T47D (cell line): ENCODE results near the gene BCORL1.

Experiments
- DNase-seq, 2 experiments: peaks; one replicate each; pipeline versions ENCODE4 v3.0.0 to v3.0.0-alpha.2; 2011 to 2012; ENCODE audit warnings: low read depth in 1 of 2, low spot score in 1 of 2
- JUND ChIP-seq: IDR thresholded peaks from 2 replicates; pipeline ENCODE4 v1.6.1; 2012; ENCODE audit warnings: low read depth
- in situ Hi-C: cut with HindIII; loops from 2 replicates; pipeline ENCODE4 v1.10.0; 2016; ENCODE audit warnings: low sequenced_read_pairs, low pct_unique_long_range_greater_than_20kb

BCORL1 gene

GRCh38 chrX:130025256-130025655, 42.8 kb downstream of the BCORL1 start:
- DNase-seq: no peak
- in situ Hi-C loops: no loop called here
- TF ChIP-seq JUND: no peak

- DNase-seq: no peak
- in situ Hi-C loops: no loop called here
- no peak for TF ChIP-seq JUND
Observed at GRCh38 chrX:130027569-130027968, 45.1 kb downstream of the BCORL1 start.

- peak in 1 of 2 experiments; percentile 15 for DNase-seq
- TF ChIP-seq JUND: no peak
- in situ Hi-C loops: no loop called here
Observed at GRCh38 chrX:130028196-130028595, 45.8 kb downstream of the BCORL1 start.

- in situ Hi-C loops: no loop called here
- no peak for TF ChIP-seq JUND
- no peak for DNase-seq
Observed at GRCh38 chrX:130030826-130031225, 48.4 kb downstream of the BCORL1 start.

GRCh38 chrX:130032552-130032951, 50.1 kb downstream of the BCORL1 start:
- TF ChIP-seq JUND: no peak
- in situ Hi-C loops: no loop called here
- DNase-seq: no peak

GRCh38 chrX:130034178-130034577, 51.7 kb downstream of the BCORL1 start:
- in situ Hi-C loops: no loop called here
- no peak for TF ChIP-seq JUND
- DNase-seq: no peak

- in situ Hi-C loops: no loop called here
- TF ChIP-seq JUND: no peak
- no peak for DNase-seq
Observed at GRCh38 chrX:130039847-130040246, 57.4 kb downstream of the BCORL1 start.

GRCh38 chrX:130047416-130047815, 65.0 kb downstream of the BCORL1 start:
- TF ChIP-seq JUND: no peak
- no peak for DNase-seq
- in situ Hi-C loops: no loop called here

GRCh38 chrX:130048686-130049222, 66.3 kb downstream of the BCORL1 start:
- TF ChIP-seq JUND: no peak
- in situ Hi-C loops: no loop called here
- no peak for DNase-seq

GRCh38 chrX:130049821-130050220, 67.4 kb downstream of the BCORL1 start:
- in situ Hi-C loops: no loop called here

GRCh38 chrX:130051176-130051845, 68.9 kb downstream of the BCORL1 start:
- no peak for TF ChIP-seq JUND
- no peak for DNase-seq
- in situ Hi-C loops: no loop called here

More at GRCh38 chrX:130049821-130050220, 67.4 kb downstream of the BCORL1 start:
- no peak for TF ChIP-seq JUND
- DNase-seq: no peak

GRCh38 chrX:130053236-130053635, 70.8 kb downstream of the BCORL1 start:
- no peak for DNase-seq
- in situ Hi-C loops: no loop called here
- TF ChIP-seq JUND: no peak

- in situ Hi-C loops: no loop called here
- no peak for TF ChIP-seq JUND
- no peak for DNase-seq
Observed at GRCh38 chrX:130055103-130055502, 72.7 kb downstream of the BCORL1 start.

GRCh38 chrX:130055899-130056298, 73.5 kb downstream of the BCORL1 start:
- in situ Hi-C loops: no loop called here
- no peak for DNase-seq
- no peak for TF ChIP-seq JUND
